HG03066 (cell line): ENCODE measurements around the gene CEP85L.

Source experiments
- ATAC-seq: cut with Tn5 transposase; IDR thresholded peaks from one replicate; pipeline ENCODE4 v1.9.1; 2021; ENCODE audit warnings: low read depth; ENCODE audit not compliant: unreplicated experiment

The CEP85L gene

DNA sequence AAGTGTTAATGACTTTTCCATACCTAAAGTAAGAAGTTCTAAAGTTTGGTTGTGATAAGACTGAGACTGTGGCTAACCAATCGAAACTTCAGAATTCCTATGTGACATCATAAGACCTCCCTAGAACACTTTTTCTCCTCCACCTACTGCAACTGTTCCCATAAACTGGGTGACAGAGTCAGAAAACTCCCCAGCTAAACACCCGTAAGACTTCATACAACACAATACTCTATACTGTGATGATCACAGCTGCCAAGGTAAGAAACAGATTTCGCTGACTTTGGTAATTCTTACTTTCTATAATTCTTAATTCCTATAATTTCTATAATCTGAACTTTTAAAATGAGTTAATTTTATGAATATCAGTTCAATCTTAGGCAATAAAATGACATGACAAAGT lies 103.3 kb downstream of the CEP85L start, which contains the start of gene PLN:
PLN (plus strand) TSS at position 161 of the 400 bp plus-strand sequence. CDS start 10,626 bp downstream, outside the sequence.
- no peak for ATAC-seq

DNA sequence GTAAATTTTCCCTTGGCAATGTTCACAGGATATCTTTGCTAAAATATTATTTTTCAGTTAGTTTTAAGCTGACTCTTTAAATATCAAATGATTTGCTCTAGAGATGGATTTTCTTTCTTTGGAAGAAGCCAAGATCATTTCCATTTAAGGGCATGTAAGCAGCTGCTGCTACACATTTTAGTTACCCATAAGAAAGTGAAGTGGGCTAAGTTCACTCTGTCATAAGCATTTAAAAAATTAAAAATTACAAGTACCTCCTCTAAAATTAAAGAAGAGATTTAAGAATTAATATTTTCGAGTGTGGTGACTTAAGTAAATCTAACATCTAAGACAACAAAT lies 104.5 kb downstream of the CEP85L start:
- no peak for ATAC-seq

DNA sequence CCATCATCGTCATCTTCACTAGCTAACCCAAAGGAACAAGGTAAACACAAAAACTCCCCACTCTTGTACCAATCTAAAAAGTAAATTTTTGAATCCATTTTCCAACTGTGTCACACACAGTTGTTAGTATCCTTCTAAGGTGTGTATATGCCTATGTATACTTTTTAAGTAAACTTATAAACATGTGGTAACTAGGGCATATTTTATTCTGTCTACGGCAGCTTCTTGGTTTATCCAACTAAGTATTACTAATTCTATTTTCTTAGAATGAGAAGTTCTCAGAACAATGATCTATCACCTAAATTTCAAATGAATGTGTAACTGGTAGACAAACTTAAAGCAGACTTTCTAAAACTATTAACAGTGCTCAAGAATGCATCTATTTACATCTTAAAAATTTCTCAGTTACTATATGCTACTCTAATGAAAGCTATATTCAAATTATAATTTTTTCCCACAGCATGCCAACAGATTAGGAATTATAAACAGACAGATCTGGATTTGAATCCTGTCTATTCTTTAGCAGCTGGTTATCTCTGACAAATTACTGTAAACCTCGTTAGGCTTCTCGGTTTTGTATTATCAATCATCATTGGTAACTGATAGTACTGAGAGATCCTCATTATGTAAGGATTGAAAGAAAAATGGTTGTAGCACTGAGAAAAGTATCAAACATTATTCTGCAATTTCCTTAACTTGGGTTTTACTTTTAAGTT lies 105.1 kb downstream of the CEP85L start:
- ATAC-seq: no peak

DNA sequence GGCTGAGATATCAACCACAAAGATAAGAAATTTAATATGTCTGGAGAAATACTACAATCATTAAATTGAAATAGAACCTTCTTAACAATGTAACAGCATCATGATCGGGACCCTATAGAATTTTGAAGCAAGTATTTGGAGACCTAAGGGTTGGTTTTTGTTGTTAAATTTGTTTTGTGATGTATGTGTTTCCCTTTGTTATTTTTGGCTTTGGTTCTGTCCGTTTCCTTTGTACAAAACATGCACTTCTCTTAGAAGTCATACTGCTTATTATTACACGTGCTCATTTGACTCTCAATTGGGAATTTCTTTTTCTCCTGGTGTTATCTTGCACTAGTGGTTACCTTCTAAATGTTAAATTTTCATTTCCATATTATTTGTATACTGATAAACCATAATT lies 107.3 kb downstream of the CEP85L start:
- no peak for ATAC-seq

DNA sequence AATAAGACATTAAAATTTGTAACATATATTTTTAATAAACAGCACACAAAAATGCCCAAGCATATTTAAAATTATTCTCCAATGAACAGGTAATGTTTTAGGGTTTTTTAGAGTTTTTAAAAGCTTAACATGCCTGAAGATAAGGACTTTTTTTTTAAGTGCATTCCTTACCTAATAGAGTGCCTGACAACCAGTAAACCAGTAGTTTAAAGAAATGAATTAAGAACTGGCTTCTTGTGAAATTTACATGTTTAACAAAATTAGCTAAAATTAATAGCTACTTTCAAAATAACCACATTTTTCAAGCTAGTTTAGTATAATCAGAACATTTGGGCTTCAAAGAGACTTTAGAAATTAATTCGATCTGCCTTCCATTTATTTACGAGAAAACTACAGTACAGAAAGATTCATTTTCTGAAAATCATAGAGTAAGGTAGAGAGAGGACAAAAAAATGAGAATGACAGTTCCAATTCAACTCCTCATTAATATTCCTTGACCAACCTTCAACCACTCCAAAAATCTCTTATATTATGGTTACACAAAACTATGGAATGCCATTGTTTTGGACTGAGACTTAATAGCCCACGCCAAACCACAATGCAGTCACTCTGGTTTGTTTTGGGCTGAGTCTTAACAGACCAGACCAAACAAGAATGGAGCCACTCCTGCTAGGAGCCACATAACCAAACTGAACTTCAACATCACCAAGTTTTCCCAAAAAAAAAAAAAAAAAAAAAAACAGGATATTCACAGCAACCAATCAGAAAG lies 109.0 kb downstream of the CEP85L start:
- ATAC-seq: no peak

DNA sequence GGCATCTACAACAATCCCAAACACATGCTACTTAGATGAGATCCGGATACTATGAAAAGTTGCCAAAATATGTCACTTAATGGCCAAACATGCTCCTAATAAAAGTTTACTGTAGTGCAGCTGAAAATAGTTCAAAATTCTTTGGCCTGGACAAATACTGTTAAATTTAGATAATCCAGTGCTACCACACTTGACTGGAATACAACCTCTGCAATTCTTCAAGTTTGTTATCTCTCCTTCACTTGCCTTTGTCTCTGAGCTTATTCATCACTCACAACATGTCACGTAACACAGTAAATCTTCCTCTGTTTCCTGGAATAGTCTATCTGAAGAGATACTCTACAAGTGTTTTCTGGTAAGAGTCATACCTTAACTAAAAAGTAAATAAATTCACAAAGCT lies 113.8 kb downstream of the CEP85L start:
- no peak for ATAC-seq

DNA sequence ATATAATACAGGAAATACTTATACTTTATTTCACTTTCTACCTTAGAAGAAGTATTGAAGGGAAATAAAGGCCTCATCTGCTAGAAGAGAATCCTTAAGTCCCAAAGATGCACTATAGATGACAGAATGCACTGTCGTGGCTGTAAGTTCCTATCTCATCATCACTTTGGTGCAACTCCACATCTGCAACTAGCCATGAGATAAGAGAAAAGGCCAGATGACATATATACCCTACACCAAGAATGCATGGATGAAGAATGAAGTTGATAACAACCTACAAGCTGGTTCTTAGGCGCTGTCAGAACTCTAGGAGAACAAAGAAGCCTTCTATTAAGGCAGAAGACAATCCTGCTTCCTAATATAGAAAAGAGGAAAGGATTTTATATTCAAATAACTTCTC lies 114.9 kb downstream of the CEP85L start:
- ATAC-seq: no peak

DNA sequence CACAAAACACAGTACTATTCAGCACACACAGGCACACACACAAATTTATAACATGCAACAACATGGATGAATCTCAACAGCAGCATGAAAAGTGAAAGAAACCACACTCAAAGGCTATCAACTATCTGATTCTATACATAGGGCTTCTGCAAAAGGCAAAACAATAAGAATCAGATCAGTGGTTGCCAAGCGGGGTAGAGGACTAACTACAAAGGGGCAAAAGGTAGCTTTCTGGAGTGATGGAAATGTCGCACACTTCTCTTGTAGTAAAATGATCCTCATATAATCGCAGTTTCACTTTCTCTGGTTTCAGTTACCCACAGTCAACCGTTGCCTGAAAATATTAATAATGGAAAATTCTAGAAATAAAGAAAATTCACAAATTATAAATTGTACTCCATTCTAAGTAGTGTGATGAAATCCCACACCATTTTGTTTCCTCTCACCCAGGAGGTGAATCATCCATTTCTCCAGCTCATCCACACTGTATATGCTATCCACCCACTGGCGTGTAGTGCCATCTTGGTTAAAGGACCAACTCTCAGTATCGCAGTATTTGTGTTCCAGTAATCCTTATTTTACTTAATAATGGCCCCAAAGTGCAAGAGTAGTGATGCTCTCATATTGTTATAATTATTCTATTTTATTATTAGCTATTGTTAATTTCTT lies 116.1 kb downstream of the CEP85L start:
- ATAC-seq: no peak

DNA sequence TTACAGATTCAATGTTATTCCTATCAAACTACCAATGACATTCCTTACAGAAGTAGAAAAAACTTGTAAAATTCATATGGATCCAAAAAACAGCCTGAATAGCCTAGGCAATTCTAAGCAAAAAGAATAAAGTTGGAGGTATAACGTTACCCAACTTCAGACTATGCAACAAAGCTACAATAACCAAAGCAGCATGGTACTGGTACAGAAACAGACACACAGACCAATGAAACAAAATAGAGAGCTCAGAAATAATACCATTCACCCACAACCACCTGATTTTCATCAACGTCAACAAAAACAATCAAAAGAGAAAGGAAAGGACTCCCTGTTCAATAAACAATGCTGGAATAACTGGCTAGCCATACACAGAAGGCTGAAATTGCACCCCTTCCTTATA lies 120.4 kb downstream of the CEP85L start:
- no peak for ATAC-seq

DNA sequence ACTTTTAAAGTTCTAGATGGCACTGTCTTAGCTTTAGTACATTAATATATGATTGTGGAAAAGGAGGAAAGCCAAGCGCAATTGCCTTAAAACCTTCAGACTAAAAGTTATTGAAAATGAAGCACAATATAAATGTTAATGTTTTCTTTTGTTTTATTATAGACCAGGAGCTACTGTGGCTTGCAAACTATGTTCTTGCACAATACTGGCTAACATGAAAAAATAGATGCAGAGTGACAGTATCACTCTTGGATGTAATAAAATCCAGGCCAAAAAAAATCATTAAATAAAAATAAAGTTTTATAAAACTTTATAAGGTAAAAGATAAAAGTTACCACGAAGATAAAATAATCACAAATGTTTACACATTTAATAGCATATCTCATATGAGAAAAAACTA lies 121.6 kb downstream of the CEP85L start:
- ATAC-seq: no peak

DNA sequence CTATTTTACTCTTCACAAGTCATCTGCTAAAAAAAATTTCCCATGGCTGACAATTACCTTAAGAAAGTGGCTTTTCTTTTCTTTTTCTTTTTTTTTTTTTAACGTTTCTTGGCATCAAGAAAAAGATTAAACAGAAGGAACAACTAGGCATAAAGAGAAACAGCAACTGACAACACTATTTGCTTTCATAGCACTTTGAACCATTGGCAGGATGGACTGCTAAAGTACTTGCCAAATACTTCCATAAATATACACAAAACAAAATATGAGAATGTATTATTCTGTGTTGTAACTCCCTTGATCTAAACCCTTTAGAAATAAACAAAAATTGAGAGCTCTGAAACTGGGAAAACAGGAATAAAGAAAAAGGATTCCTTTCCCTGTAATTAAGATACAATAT lies 123.3 kb downstream of the CEP85L start:
- no peak for ATAC-seq

DNA sequence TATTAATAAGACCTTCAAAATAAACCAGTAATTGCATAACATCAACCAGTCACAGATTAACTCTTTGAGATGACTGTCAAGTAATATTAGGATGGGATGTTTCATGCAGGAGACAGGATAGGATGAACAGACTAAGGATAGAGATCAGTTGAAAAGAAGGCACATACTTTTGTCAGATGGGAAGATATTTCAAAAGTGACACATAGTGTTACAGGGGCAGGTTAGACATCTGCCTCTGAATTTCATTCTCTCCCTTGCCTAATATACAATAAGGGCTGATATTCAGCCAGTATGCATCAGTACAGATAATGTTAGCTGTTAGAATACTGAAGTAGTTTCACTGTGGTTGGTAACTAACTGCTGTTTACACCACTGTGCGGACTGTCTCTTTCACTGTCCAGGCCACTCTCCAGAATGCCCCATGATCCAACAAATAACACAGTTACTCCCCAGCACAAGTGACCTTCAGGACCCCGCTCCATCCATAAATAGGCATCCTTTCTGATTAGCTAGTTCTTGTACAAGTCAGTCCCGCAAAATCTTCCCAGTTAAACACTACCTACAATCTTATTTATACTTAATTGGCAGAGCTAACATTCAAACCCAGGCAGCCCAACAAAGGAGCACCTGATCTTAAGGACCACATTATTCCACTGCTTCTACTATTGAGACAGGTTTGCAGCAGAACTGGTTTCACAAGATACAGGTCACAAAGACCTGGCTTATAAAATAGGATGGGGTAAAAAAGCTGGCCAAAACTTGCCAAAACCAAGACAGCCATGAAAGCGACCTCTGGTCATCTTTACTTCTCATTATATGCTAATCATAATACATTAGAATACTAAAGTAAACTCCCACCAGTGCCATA lies 125.2 kb downstream of the CEP85L start:
- no peak for ATAC-seq

DNA sequence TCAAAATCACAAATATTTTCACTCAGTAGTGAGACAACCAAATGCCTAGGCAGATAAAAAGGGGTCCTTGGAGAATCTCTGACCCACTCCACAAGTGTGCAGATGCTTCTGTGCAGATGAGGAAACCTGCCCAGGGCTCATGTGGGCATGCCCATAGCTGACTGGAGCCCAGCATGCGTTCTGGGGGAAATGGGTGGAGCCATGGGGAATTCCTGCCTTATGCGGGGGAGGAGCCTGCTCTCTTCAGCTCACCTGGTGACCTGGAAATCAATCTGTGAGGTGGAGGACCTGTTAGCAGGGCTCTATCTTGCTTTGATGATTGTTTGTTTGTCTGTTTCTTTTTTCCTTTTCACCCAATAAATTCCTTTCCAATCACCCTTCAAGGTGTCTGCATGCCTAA lies 126.7 kb downstream of the CEP85L start:
- no peak for ATAC-seq

DNA sequence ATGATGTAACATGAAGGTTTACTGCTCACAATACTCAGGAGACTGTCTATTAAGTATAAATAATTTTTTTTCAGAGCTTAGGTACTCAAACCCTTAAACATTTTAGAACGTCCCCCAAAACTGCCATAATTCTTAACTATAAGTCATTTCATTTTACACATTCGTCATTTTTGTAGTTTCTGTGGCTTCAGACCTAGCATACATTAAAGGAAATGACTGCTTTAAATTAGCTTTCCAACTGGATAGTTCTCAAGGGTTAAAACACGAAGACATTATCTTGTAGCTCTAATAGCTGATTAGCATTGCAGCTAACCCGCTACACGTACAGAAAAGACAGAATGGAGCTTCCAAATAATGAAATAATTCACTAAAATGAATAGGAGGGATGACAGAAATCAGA lies 128.2 kb downstream of the CEP85L start:
- no peak for ATAC-seq

DNA sequence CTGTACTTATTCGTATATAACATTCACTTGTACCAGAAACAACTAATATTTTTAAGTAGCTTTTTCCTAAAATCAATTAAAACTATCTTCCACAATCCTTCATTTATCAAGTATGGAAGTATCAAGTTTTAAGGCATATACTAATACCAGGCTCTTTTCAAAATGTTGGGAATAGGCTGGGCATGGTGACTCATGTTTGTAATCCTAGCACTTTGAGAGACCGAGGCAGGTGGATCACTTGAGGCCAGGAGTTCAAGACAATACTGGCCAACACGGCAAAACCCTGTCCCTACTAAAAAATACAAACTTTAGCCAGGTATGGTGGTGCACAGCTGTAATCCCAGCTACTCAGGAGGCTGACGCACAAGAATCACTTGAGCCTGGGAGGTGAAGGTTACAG lies 129.0 kb downstream of the CEP85L start:
- no peak for ATAC-seq

DNA sequence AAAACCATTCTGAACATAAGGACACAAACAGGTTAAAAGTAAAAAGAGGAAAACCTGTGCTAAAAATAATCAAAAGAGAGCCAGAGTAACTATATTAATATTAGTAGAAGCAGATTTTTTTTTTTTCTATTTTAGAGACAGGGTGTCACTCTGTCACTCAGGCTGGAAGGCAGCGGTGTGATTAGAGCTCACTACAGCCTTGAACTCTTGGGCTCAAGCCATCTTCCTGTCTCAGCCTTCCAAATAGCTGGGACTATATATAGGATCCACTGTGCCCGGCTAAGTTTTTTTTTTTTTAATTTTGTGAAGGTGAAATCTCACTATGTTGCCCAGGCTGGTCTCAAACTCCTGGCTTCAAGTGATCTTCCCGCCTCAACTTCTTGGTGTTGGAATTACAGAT lies 136.7 kb downstream of the CEP85L start:
- ATAC-seq: no peak

DNA sequence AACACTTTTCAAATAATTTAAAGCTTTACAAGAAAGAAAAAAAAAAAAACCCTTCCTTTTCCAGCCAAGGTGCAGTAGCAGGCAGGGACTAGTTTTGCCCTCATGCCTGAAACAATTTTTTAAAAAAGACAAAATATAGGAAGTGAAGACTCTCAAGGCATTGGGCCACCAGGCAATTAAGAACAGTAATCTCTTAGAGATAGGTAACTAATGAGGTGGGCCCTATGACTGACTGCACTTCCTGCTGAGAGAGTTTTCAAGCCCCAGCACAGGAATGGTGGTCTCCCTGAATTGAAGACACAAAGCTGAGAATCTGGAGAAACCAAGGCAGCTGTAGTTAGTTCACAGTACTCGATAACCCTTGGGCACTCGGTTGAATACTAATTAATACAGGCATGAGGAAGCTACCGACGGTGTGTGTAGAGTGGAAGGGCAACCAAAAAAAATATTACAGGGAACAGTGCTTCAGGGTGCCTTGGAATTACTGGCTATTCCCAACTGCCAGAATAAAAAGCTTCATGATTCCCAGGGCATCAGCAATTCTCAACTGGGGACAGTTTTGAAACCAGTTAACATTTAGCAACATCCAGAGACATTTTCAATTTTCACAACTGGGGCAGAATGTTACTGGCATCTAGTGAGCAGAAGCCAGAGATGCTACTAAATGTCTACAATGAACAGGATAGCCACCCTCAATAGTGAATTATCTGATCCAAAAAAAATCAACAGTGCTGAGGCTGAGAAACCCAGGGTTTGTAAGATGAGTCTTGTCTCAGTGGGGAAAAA lies 139.3 kb downstream of the CEP85L start:
- ATAC-seq: no peak

DNA sequence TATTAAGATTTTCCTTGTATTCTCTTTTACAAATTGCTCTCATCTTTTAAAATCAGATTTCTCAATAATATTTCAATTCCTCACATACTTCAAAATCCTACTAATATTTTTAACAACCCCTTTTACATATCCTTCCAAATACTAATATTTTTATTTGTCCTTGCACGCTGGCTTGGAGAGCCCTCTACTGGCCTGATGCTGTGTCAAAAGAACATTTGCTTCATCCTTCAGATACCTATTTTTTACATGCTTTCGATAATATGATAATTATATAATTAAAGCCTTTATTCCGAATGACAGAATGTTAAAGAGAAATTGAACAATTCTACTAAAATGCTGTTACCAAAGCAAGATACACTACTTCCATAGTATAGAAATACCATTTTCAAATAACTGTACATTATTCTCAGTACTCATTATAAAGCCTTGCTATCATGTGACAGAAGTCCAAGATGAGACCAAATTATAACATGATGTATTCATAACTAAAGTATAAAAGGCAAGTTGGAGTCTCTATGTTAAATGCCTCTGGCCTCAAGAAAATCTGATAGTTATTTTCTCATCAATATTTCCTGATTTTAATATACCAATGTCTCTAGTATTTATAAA lies 142.3 kb downstream of the CEP85L start:
- no peak for ATAC-seq

DNA sequence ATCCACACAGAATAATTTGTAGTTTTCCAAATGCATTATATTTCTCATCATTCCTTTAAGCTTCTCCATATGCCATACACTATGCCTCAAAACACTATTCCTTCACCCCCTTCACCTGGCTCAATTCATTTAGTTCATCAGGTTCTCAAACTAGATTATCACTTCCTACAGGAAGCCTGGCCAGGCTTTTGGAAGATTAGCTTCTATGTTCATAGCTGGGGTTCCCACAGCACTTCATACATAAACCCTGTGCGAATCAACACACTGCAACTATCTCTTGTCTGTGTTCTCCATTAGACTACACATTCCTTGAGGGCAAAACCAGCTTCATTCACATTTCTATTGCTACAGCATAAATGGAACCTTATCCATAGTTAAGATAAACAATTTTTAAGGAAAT lies 143.8 kb downstream of the CEP85L start:
- no peak for ATAC-seq
